Neutrophil (primary cell): ENCODE results near the gene NOTCH3.

Experiments used
- H3K27ac ChIP-seq: fragments of 200-600 bp; sonication (generic); 2 replicates; pipeline ENCODE4 v1.5.1; 2016; ENCODE audit warnings: mild to moderate bottlenecking, moderate library complexity
- H3K27me3 ChIP-seq: fragments of 200-600 bp; sonication (generic); 2 replicates; pipeline ENCODE4 v1.6.0; 2016; ENCODE audit warnings: mild to moderate bottlenecking
- H3K36me3 ChIP-seq: fragments of 200-600 bp; sonication (generic); 2 replicates; pipeline ENCODE4 v1.5.1; 2017
- H3K4me1 ChIP-seq, 2 experiments: fragments of 200-600 bp in 1 of 2; sonication (generic) in 1 of 2; 1 replicate in 1 of 2; 2 replicates in 1 of 2; pipeline versions ENCODE4 v1.5.1 to v1.6.1; 2013 to 2016; ENCODE audit warnings: low read depth in 1 of 2, low read length in 1 of 2, mild to moderate bottlenecking in 1 of 2, moderate library complexity in 1 of 2; ENCODE audit not compliant: control insufficient read depth in 1 of 2, insufficient read depth in 1 of 2
- H3K4me3 ChIP-seq, 2 experiments: fragments of 200-600 bp in 1 of 2; sonication (generic) in 1 of 2; 1 replicate in 1 of 2; 2 replicates in 1 of 2; pipeline ENCODE4 v1.5.1; 2013 to 2016; ENCODE audit warnings: low read depth in 1 of 2, low read length in 1 of 2, mild to moderate bottlenecking in 1 of 2, moderate library complexity in 1 of 2
- H3K9me3 ChIP-seq: fragments of 200-600 bp; sonication (generic); 2 replicates; pipeline ENCODE4 v1.5.1; 2016
- CTCF ChIP-seq: fragments of 200-600 bp; sonication (generic); IDR thresholded peaks from 2 replicates; pipeline ENCODE4 v1.5.1; 2016; ENCODE audit warnings: antibody characterized with exemption

The NOTCH3 gene

GRCh38 chr19:15173746-15174404 is 26.9 kb downstream of the NOTCH3 start:
- TF ChIP-seq CTCF = no peak
- H3K4me1 ChIP-seq = peaks cover 9 to 12% of the 10 kb centered on the region in 2 experiments
- peaks cover 23% of the 10 kb centered on the region for H3K27me3 ChIP-seq
- H3K27ac ChIP-seq = peak overlapping the region; percentile 46
- H3K36me3 ChIP-seq = no peaks in the 10 kb centered on the region
- H3K4me3 ChIP-seq = no peak overlapping the region
- no peaks in the 10 kb centered on the region for H3K9me3 ChIP-seq

- no peaks in the 10 kb centered on the region for H3K9me3 ChIP-seq
- no peak overlapping the region for H3K27ac ChIP-seq
- H3K36me3 ChIP-seq = no peaks in the 10 kb centered on the region
- H3K27me3 ChIP-seq = no peaks in the 10 kb centered on the region
- TF ChIP-seq CTCF = no peak
- H3K4me1 ChIP-seq = peaks cover 6 to 8% of the 10 kb centered on the region in 2 experiments
- H3K4me3 ChIP-seq = no peak overlapping the region
These were observed 30.4 kb downstream of the NOTCH3 start for GRCh38 chr19:15170345-15170744.

GRCh38 chr19:15169541-15170285 is 31.1 kb downstream of the NOTCH3 start:
- peaks cover 6 to 8% of the 10 kb centered on the region in 2 experiments for H3K4me1 ChIP-seq
- no peaks in the 10 kb centered on the region for H3K27me3 ChIP-seq
- TF ChIP-seq CTCF = no peak
- H3K27ac ChIP-seq = no peak overlapping the region
- no peaks in the 10 kb centered on the region for H3K9me3 ChIP-seq
- H3K36me3 ChIP-seq = no peaks in the 10 kb centered on the region
- H3K4me3 ChIP-seq = no peak overlapping the region

- H3K27ac ChIP-seq = no peak overlapping the region
- H3K27me3 ChIP-seq = no peaks in the 10 kb centered on the region
- H3K4me3 ChIP-seq = no peak overlapping the region
- no peaks in the 10 kb centered on the region for H3K4me1 ChIP-seq
- no peaks in the 10 kb centered on the region for H3K36me3 ChIP-seq
- H3K9me3 ChIP-seq = no peaks in the 10 kb centered on the region
- TF ChIP-seq CTCF = no peak
These were observed 34.1 kb downstream of the NOTCH3 start for GRCh38 chr19:15166700-15167099.

- no peak overlapping the region for H3K27ac ChIP-seq
- TF ChIP-seq CTCF = no peak
- H3K9me3 ChIP-seq = no peaks in the 10 kb centered on the region
- no peak overlapping the region for H3K4me3 ChIP-seq
- H3K27me3 ChIP-seq = peaks cover 13% of the 10 kb centered on the region
- H3K36me3 ChIP-seq = no peaks in the 10 kb centered on the region
- no peaks in the 10 kb centered on the region for H3K4me1 ChIP-seq
These were observed 39.5 kb downstream of the NOTCH3 start for GRCh38 chr19:15161028-15161984.
